GM18520 (cell line): Measurements from ENCODE around the gene S100PBP.
"Not testable (repeated sequence)": the region's sequence is repeated elsewhere in the genome, so short reads cannot be mapped to it uniquely, and the experiment has no call there.

Experiments
- ATAC-seq: cut with Tn5 transposase; IDR thresholded peaks from one replicate; pipeline ENCODE4 v1.9.1; 2021; ENCODE audit not compliant: unreplicated experiment

The S100PBP gene

GRCh38 chr1:32784817-32785216, 32.6 kb upstream of the S100PBP start:
- ATAC-seq = no peak

GRCh38 chr1:32786856-32787255, 30.6 kb upstream of the S100PBP start:
- ATAC-seq = no peak

GRCh38 chr1:32789356-32789755, 28.1 kb upstream of the S100PBP start:
- ATAC-seq = not testable (repeated sequence)

- no peak for ATAC-seq
These were observed 25.6 kb upstream of the S100PBP start for GRCh38 chr1:32791881-32792280.

GRCh38 chr1:32795763-32796162, 21.7 kb upstream of the S100PBP start:
- ATAC-seq = not testable (repeated sequence)

GRCh38 chr1:32797456-32797855, 20.0 kb upstream of the S100PBP start:
- ATAC-seq = no peak

GRCh38 chr1:32798191-32798590, 19.3 kb upstream of the S100PBP start:
- ATAC-seq = no peak

- peak; percentile 72 for ATAC-seq
These were observed 18.6 kb upstream of the S100PBP start for GRCh38 chr1:32798679-32799416.

GRCh38 chr1:32801096-32801715, 16.2 kb upstream of the S100PBP start:
- no peak for ATAC-seq

GRCh38 chr1:32804460-32804859, 13.0 kb upstream of the S100PBP start:
- ATAC-seq = not testable (repeated sequence)

- no peak for ATAC-seq
These were observed 11.2 kb upstream of the S100PBP start for GRCh38 chr1:32806290-32806689.

GRCh38 chr1:32806910-32807523, 10.4 kb upstream of the S100PBP start:
- ATAC-seq = no peak

- no peak for ATAC-seq
These were observed 8.9 kb upstream of the S100PBP start for GRCh38 chr1:32808580-32808979.

- no peak for ATAC-seq
These were observed 7.1 kb upstream of the S100PBP start for GRCh38 chr1:32810358-32810757.

- no peak for ATAC-seq
These were observed 6.2 kb upstream of the S100PBP start for GRCh38 chr1:32811265-32811664.

GRCh38 chr1:32811917-32812316, 5.5 kb upstream of the S100PBP start:
- ATAC-seq = no peak

- ATAC-seq = no peak
These were observed 3.3 kb upstream of the S100PBP start for GRCh38 chr1:32813941-32814739.

- ATAC-seq = no peak
These were observed 736 bp upstream of the S100PBP start for GRCh38 chr1:32816676-32817158.

GRCh38 chr1:32817815-32818786, 648 bp downstream of the S100PBP start:
- ATAC-seq = no peak
